Uterus (tissue), 2 donors: ENCODE data around the gene E2F2.

Source experiments
- CTCF ChIP-seq, 4 experiments: fragments of 200-600 bp in 2 of 4; fragments of 450-650 bp in 2 of 4; sonication (generic) in 2 of 4; IDR thresholded peaks; one replicate each; pipeline ENCODE4 v1.5.1; 2016 to 2019; ENCODE audit warnings: antibody characterized with exemption in 4 of 4, mild to moderate bottlenecking in 2 of 4, moderate library complexity in 1 of 4
- POLR2A ChIP-seq, 2 donors: fragments of 450-650 bp; IDR thresholded peaks; one replicate each; pipeline ENCODE4 v1.6.1; 2016; ENCODE audit warnings: antibody characterized with exemption in 2 of 2, mild to moderate bottlenecking in 1 of 2, moderate library complexity in 1 of 2

- TF ChIP-seq CTCF (IDR thresholded peaks at IDR 0.05) (no peak), POLR2A (IDR thresholded peaks at IDR 0.05) (no peak)
Observed at GRCh38 chr1:23527900-23528249, 3.2 kb downstream of the E2F2 start.
